NCI-H446 treated with DMSO at 0.1 percent for 48 hours (cell line): ENCODE results near the gene ACER2.
"Not testable (repeated sequence)": the region's sequence is repeated elsewhere in the genome, so short reads cannot be mapped to it uniquely, and the experiment has no call there.

Source experiments
- DNase-seq: peaks from one replicate; lab custom pipeline; 2025; lab: John Stamatoyannopoulos, UW

ACER2 gene

DNA sequence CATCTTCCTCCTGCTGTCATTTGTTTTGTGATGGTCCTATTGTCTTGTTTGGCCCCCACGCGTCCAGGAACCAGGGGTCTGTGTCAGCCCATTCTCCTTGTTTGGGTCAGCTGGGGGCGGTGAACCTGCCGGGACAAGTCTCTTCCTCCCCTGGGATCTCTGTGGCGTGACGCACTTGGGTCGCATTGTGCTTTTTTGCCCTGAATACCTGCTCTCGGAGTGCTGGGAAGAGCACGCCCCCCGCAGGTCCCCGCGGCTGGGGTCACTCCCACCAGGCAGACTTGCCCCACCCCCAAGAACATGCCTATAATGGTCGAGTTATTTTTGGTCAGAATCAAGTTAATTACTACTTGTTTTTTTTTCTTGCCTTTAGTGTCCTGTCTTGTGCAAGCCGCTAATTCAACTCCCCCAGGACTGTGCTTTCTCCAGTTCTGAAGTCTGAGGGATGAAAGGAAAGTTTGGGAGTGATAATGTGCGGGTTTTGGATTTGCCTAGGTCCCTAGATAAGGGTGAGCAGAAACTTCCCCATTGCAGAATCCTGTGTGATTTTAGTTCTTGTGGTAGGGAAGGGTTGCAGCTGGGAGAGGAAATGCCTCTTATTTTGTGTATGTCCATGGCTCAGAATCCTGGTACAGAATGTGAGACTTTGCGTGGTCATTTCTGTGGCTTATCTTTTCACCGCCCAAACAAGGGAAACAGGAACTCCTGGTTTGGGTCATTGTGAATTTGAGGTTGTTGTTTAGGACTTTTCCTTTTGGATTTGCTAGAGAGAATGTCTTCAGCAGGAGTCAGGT lies 789 bp downstream of the ACER2 start:
- DNase-seq = no peak

- DNase-seq = no peak
These were observed 1.3 kb downstream of the ACER2 start for GRCh38 chr9:19410195-19410503.

DNA sequence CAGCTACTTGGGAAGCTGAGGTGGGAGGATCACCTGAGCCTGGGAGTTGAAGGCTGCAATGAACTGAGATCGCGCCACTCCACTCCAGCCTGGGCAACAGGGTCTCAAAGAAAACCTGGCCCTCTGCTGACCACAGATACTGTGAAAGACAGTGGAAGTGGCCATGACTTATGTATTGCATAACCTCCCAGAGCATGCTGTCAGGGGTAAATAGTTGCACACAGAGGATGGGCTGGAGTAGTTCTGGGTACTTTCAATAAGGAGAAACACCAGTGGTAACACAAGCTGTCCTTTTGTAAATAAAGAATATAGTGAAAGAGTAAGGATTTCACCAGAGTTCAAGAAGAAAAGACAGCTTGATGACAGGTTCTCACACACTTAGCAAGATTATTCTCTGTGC lies 1.8 kb downstream of the ACER2 start:
- no peak for DNase-seq

DNA sequence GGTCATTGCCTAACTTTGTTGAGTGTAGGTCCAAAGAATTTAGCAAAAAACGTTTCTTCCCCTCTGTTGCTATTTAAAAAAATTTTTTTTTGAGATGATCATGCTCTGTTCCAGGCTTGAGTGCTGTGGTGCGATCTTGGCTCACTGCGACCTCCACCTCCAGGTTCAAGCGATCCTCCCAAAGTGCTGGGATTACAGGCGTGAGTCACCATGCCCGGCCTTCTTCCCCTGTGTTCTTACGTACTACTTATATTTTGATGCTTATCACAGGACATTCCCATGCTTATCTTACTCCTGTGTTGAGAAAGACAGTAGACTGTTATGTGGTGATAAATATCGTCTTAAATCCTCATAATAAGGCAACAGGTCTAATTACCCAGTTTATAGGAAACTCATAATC lies 2.5 kb downstream of the ACER2 start:
- DNase-seq = no peak

DNA sequence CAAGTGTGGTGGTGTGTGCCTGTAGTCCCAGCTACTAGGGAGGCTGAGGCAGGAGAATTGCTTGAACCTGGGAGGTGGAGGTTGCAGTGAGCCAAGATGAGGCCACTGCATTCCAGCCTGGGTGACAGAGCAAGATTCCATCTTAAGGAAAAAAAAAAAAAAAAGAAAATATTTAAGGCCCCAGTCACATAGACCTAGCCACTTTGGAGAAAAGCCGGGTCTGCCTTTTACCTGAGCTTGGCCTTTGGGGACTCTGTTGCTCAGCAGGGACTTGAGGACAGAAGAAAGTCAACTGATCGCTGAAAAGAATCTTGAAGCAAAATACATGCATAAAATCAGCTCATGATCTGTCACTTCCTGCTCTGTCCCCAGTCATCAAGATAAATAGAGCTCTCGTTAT lies 4.6 kb downstream of the ACER2 start:
- DNase-seq = not testable (repeated sequence)

- DNase-seq = no peak
These were observed 7.3 kb downstream of the ACER2 start for GRCh38 chr9:19416143-19416542.

DNA sequence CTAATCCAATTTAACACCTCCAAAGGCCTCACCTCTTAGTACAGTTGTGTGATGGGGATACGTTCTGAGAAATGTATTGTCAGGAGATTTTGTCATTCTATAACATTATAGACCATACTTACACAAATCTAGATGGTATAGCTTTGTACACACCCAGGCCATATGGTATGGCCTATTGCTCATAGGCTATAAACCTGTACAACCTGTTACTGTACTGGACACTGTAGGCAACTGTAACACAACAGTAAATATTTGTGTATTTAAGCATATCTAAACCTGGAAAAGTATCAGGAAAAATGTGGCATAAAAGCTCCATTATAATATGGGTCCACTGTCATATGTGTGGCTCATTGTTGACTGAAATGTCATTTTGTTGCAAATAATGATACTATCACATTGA lies 12.1 kb downstream of the ACER2 start:
- no peak for DNase-seq

- DNase-seq = no peak
These were observed 14.4 kb downstream of the ACER2 start for GRCh38 chr9:19423163-19423562.

DNA sequence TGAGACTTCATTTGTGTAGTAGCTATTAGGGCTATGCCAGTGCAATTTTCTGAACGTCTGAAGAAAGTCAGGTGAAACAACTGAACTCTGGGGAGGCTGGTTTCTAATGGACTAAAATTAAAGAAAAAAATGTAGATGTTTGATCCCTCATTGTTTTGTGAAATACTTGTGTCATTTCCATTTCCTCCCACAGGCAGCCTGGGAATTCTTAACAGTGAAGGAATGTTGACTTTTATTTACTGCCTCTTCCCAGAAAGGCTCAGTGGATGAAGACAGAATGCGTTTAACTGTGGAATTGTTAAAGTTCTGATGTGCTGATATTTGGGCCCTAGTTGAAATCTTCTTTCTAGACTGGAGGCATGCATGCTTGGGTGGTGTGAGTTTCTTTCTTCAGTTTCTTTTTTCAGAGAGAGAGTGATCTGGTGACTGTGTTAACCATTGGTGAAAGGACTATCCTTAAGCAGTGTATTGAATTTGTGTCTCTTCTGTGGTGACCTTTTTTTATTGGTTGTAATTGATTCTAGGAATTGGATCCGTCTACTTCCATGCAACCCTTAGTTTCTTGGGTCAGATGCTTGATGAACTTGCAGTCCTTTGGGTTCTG lies 15.5 kb downstream of the ACER2 start:
- no peak for DNase-seq

- DNase-seq = no peak
These were observed 20.8 kb downstream of the ACER2 start for GRCh38 chr9:19429595-19429994.

DNA sequence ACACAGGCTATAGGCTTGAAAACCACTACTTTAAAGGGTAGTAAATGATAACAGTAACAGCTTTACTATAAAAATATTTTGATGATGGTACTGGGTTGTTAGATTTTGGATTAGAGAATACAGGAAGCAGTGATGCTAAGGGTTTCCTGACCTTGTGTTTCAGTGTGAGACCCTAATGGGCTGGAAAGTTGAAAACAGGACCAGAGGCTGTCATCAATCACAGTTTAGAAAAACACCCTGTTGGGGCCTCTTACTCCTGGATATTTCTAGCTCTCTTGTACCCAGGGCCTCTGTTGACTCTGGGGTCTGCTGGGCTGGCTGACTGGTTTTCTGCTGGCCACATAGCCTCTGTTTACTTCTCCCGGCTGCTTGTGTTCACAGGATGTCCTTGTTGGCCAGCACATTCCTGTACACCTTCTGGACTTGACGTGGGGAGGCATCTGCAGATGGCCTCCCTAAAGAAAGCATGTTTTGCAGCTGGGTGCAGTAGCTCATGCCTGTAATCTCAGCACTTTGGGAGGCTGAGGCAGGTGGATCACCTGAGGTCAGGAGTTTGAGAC lies 21.5 kb downstream of the ACER2 start:
- no peak for DNase-seq

DNA sequence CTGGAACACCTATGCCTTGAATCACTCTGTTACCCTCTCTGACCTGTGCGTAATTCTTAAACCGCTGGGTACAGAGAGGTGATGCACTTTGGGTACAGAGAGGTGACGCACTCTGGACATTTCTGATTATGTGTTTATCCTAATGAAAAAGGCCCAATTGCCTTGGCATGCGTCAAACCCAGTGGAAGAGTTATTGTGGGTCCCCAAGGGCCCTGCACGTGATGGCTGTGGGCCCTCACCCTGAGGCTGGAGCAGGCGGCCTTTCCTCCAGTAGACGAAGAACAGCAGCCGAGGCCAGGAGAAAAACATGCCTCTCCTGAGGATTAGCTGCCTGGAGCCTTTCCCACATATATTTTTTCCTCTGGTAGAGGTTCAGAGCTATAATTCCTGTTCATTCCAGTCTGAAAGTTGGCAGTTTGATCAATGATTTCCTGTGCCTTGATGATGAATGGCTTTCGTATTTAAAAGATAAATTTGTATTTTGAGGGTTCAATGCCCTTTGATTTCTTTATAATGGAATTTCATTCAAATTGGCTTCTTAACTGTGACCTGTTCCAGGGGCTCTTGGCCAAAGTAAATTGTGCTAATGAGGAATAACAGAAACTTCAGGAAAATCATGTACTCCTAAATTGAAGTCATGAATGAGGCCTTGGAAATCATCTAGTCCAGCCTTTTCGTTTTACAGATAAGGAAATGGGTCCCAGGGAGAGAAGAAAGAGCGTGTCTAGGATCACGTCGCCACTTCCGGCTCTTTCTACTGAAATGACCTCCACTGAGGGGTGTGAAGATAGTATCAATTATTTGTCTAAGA lies 22.8 kb downstream of the ACER2 start:
- DNase-seq = no peak

DNA sequence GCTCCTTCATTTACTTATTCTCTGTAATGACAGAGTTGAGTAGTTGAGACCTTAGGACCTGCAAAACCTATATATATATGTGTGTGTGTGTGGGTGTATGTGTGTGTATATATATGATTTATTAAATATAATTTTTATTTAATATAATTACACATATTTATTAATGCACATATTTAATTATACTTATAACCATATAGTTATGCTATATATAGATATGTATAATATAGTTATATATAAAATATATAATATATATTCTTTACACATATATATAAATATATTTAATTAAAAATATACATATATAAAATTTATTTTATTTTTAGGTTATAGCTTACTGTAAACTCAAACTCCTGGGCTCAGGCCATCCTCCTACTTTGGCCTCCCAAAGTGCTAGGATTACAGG lies 23.7 kb downstream of the ACER2 start:
- DNase-seq = no peak

- not testable (repeated sequence) for DNase-seq
These were observed 24.9 kb downstream of the ACER2 start for GRCh38 chr9:19433729-19434128.

DNA sequence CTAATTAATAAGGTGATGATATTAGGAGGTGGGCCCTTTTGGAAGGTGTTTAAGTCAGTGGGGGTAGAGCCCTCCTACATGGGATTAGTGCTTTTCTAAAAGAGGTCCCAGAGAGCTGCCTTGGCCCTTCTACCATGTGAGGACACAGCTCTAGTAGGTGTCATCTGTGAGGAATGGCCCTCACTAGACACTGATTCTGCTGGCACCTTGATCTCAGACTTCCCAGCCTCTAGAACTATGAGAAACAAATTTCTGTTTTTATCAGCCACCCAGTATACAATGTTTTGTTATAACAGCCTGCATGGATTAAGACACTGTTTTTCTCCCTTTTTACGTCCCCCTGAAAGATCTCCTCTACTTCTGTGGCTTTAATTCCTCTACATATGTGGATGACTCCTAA lies 31.6 kb downstream of the ACER2 start:
- no peak for DNase-seq

GRCh38 chr9:19440823-19441580 lies 32.2 kb downstream of the ACER2 start:
- DNase-seq = no peak

GRCh38 chr9:19441730-19442129 lies 32.9 kb downstream of the ACER2 start:
- DNase-seq = no peak

GRCh38 chr9:19442240-19442639 lies 33.4 kb downstream of the ACER2 start:
- no peak for DNase-seq

- no peak for DNase-seq
These were observed 36.6 kb downstream of the ACER2 start for GRCh38 chr9:19445452-19445851.

- DNase-seq = no peak
These were observed 37.6 kb downstream of the ACER2 start for GRCh38 chr9:19446361-19446861.

GRCh38 chr9:19451240-19452087 lies 42.7 kb downstream of the ACER2 start:
- DNase-seq = no peak
